Suprapubic skin (tissue), 4 donors: ENCODE measurements around the gene SLC44A1. TPM values are rescaled to one million over a fixed set of nuclear protein-coding genes. Genes with fewer than 3 reads are reported as not detected.

Experiments used
- DNase-seq, 2 donors: peaks; one replicate each; pipeline ENCODE4 v3.0.0-alpha.2; 2019; ENCODE audit warnings: low spot score in 2 of 2
- H3K27ac ChIP-seq: fragments of 200-600 bp; sonication (generic); one replicate; pipeline ENCODE4 v1.5.1; 2019
- H3K27me3 ChIP-seq: fragments of 200-600 bp; sonication (generic); one replicate; pipeline ENCODE4 v1.5.1; 2019
- H3K36me3 ChIP-seq: fragments of 200-600 bp; sonication (generic); one replicate; pipeline ENCODE4 v1.5.1; 2019
- H3K4me1 ChIP-seq: fragments of 200-600 bp; sonication (generic); one replicate; pipeline ENCODE4 v1.5.1; 2019
- H3K4me3 ChIP-seq: fragments of 200-600 bp; sonication (generic); one replicate; pipeline ENCODE4 v1.5.1; 2019; ENCODE audit warnings: mild to moderate bottlenecking
- H3K9me3 ChIP-seq: fragments of 200-600 bp; sonication (generic); one replicate; pipeline ENCODE4 v1.5.1; 2019
- EP300 ChIP-seq: sonication (generic); formaldehyde crosslinking; IDR thresholded peaks from one replicate; pipeline ENCODE4 v1.6.1; 2017; ENCODE audit warnings: antibody characterized with exemption
- POLR2A ChIP-seq, 2 donors: fragments of 450-650 bp; IDR thresholded peaks; one replicate each; pipeline ENCODE4 v1.6.1; 2017; ENCODE audit warnings: antibody characterized with exemption in 2 of 2, mild to moderate bottlenecking in 2 of 2, moderate library complexity in 2 of 2
- POLR2AphosphoS5 ChIP-seq, 3 donors: sonication (generic); formaldehyde crosslinking; IDR thresholded peaks; one replicate each; pipeline ENCODE4 v1.6.1; 2017; ENCODE audit warnings: antibody characterized with exemption in 3 of 3
- WGBS: methylation state at CpG from one replicate; pipeline ENCODE4 v1.1.5; 2018; 5-methylcytosine and 5-hydroxymethylcytosine counted together
- total RNA-seq, 4 donors: library from RNA; depleted of rRNA; stranded (reverse); fragments of >200 nt; gene quantifications; one replicate each; pipeline ENCODE4 v1.1.0, GENCODE V29; 2016
- TF ChIP-seq, protein P1 (sequence below), 2 donors: fragments of 200-600 bp in 1 of 2; fragments of 450-650 bp in 1 of 2; sonication (generic) in 1 of 2; IDR thresholded peaks; one replicate each; pipeline ENCODE4 v1.5.1; 2016 to 2019; ENCODE audit warnings: antibody characterized with exemption in 2 of 2, mild to moderate bottlenecking in 1 of 2, moderate library complexity in 1 of 2

Gene SLC44A1
- total RNA-seq, 4 donors from 2014 or later, result 36.2 to 79.0 (median 57.2) TPM

DNA sequence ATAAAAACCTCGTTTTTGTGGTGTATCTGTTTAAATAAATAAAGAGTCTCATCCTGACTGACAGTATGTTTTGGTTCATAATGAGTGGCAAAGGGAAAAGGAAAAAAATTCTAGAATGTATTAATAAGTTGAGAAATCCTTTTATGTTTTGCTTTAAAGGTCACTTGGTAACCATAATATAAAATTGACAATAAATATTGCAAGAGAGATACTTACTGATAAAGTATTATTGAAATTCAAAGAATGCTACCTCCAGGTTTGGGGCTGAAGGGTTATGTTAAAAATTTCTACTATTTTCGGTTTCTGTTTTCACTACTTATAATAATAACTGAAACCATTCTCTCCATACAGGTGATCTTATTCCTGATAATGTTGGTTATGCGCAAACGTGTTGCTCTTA, 118.0 kb downstream of the SLC44A1 start:
- no peaks in the 10 kb centered on the region for H3K9me3 ChIP-seq
- peaks cover 37% of the 10 kb centered on the region for H3K36me3 ChIP-seq
- no peak overlapping the region for H3K4me3 ChIP-seq
- H3K27ac ChIP-seq, result no peak overlapping the region
- TF ChIP-seq EP300 (no peak), POLR2A (IDR thresholded peaks at IDR 0.05) (no peak), POLR2AphosphoS5 (IDR thresholded peaks at IDR 0.05) (no peak)
- TF ChIP-seq, protein P1, sequence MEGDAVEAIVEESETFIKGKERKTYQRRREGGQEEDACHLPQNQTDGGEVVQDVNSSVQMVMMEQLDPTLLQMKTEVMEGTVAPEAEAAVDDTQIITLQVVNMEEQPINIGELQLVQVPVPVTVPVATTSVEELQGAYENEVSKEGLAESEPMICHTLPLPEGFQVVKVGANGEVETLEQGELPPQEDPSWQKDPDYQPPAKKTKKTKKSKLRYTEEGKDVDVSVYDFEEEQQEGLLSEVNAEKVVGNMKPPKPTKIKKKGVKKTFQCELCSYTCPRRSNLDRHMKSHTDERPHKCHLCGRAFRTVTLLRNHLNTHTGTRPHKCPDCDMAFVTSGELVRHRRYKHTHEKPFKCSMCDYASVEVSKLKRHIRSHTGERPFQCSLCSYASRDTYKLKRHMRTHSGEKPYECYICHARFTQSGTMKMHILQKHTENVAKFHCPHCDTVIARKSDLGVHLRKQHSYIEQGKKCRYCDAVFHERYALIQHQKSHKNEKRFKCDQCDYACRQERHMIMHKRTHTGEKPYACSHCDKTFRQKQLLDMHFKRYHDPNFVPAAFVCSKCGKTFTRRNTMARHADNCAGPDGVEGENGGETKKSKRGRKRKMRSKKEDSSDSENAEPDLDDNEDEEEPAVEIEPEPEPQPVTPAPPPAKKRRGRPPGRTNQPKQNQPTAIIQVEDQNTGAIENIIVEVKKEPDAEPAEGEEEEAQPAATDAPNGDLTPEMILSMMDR (IDR thresholded peaks at IDR 0.05), result no peak
- no peaks in the 10 kb centered on the region for H3K4me1 ChIP-seq
- 90% methylated on average over 4 of the region's 4 CpGs for WGBS
- H3K27me3 ChIP-seq, result no peaks in the 10 kb centered on the region
- DNase-seq, result no peak

DNA sequence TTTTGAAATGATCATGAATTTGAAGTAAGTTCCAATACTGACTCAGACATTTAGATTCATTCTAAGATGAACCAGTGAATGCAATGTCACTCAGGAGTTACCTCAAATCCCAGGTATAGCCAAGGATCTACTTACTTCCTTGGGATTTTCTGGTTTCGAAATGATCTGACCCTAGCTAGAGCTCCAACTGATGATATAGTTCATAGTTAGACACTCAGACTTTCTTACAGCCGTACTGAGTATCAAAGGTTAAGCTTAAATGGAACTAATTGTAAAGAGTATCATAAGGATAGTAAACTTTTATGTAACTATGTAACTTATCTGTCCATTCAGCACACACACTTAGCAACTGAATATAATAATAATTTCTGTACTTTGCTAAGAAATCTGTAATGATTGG, 119.4 kb downstream of the SLC44A1 start:
- Histone ChIP-seq H3K4me3 (no peak overlapping the region), H3K36me3 (peaks cover 46% of the 10 kb centered on the region), H3K9me3 (no peaks in the 10 kb centered on the region), H3K27ac (no peak overlapping the region), H3K27me3 (no peaks in the 10 kb centered on the region), H3K4me1 (no peaks in the 10 kb centered on the region)
- DNase-seq, result no peak
- no peak for TF ChIP-seq POLR2AphosphoS5 (IDR thresholded peaks at IDR 0.05)
- TF ChIP-seq, protein P1 (IDR thresholded peaks at IDR 0.05), result no peak
- no peak for TF ChIP-seq POLR2A (IDR thresholded peaks at IDR 0.05)
- no peak for TF ChIP-seq EP300
- 94% methylated on average over 2 of the region's 2 CpGs for WGBS

DNA sequence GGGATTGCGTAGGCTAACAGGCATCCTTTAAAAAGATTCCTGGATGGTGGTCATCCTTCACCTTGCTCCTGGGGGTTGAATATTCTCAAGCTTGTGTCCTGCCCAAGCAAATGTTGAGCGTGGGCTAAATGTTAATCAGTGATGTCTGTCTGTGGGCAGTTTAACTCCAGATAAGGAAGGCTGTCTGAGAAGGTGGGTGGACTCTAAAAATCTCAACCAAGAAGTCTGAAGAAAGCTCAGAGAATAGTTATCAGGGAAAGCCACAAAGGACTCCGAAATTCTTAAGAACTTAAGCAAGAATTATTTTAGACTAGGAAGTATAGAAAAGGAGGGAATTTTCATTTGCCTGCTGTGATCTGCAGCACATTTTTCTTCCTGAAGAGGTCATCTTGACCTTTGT, 125.5 kb downstream of the SLC44A1 start:
- Histone ChIP-seq H3K9me3 (no peaks in the 10 kb centered on the region), H3K27me3 (no peaks in the 10 kb centered on the region), H3K4me3 (no peak overlapping the region), H3K27ac (no peak overlapping the region), H3K4me1 (no peaks in the 10 kb centered on the region), H3K36me3 (peaks cover 15% of the 10 kb centered on the region)
- TF ChIP-seq, protein P1 (IDR thresholded peaks at IDR 0.05), result no peak
- TF ChIP-seq POLR2AphosphoS5 (IDR thresholded peaks at IDR 0.05) (no peak), POLR2A (IDR thresholded peaks at IDR 0.05) (no peak), EP300 (no peak)
- WGBS, result 96% methylated on average over 3 of the region's 3 CpGs
- no peak for DNase-seq

DNA sequence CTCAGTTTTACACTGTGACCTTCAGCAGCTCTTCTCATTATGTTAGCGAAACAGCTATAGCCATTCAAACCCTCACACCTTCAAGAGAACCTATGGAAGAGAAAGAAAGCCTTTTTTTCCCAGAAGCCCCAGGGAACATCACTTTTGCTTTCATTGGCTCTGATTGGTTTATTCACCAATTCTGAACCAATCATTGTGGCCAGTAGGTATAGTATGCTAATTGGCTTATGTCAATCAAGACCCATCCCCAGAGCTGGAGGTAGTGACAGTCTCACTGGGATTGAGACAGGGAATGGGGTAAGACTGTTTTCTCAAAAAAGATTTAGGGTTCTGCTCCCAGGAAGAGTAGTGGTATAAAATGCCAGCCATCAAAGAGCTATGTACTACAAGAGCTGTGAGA, 129.3 kb downstream of the SLC44A1 start:
- Histone ChIP-seq H3K27me3 (no peaks in the 10 kb centered on the region), H3K27ac (no peak overlapping the region), H3K4me1 (no peaks in the 10 kb centered on the region), H3K4me3 (no peak overlapping the region), H3K9me3 (no peaks in the 10 kb centered on the region), H3K36me3 (peaks cover 15% of the 10 kb centered on the region)
- DNase-seq, result no peak
- no peak for TF ChIP-seq POLR2AphosphoS5 (IDR thresholded peaks at IDR 0.05)
- TF ChIP-seq, protein P1 (IDR thresholded peaks at IDR 0.05), result no peak
- TF ChIP-seq POLR2A (IDR thresholded peaks at IDR 0.05), result no peak
- no peak for TF ChIP-seq EP300
- 100% methylated on average over 1 of the region's 1 CpG for WGBS

DNA sequence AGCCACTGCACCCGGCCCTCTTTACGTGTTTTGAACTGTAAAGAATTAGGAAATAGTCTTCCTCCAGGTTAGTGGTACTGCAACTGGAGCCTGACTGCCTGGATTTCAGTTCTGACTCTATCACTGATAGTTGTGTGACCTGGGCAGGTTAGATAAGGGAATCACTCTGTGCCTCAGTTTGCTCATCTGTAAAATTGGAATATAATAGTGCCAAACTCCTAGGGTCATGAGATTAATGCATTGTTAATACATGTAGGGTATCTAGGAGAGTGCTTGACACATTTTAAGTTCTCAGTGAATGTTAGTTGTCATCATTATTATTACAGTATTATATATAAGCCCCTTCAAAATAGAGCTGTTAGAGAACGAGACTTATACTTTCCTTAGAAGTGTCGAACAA, 130.9 kb downstream of the SLC44A1 start:
- H3K36me3 ChIP-seq, result peaks cover 17% of the 10 kb centered on the region
- no peaks in the 10 kb centered on the region for H3K9me3 ChIP-seq
- H3K27ac ChIP-seq, result no peak overlapping the region
- no peak overlapping the region for H3K4me3 ChIP-seq
- H3K27me3 ChIP-seq, result no peaks in the 10 kb centered on the region
- TF ChIP-seq EP300 (no peak), POLR2A (IDR thresholded peaks at IDR 0.05) (no peak), POLR2AphosphoS5 (IDR thresholded peaks at IDR 0.05) (no peak)
- TF ChIP-seq, protein P1 (IDR thresholded peaks at IDR 0.05), result no peak
- DNase-seq, result no peak
- H3K4me1 ChIP-seq, result no peaks in the 10 kb centered on the region
- 98% methylated on average over 4 of the region's 4 CpGs for WGBS
